ENCODE data around the gene THOC6. TPM values are rescaled to one million over a fixed set of nuclear protein-coding genes. Genes with fewer than 3 reads are reported as not detected.
"Not testable (repeated sequence)": the region's sequence is repeated elsewhere in the genome, so short reads cannot be mapped to it uniquely, and the experiment has no call there.

Gene THOC6
- polyA plus RNA-seq, 1 experiment, result 20.5 TPM

- peaks cover 20% of the 10 kb centered on the region for H3K27me3 ChIP-seq (ENCODE audit: control insufficient read depth, insufficient read depth, low read length)
- H3K36me3 ChIP-seq (ENCODE audit: control insufficient read depth, insufficient read depth, low read length), result no peaks in the 10 kb centered on the region
- DNase-seq (ENCODE audit: low read depth), result no peak
- H3K4me3 ChIP-seq (ENCODE audit: low read depth, low read length), result no peak overlapping the region
- ChIA-PET POLR2A (no interaction called here), CTCF (interaction anchor here (1.2 to 5.5 kb wide), 3 partner anchors 8 to 20 kb away, joined by 5 to 42 read pairs (median 39); no protein-coding TSS in a partner anchor)
- TF ChIP-seq CTCF (IDR thresholded peaks at IDR 0.05; ENCODE audit: insufficient read depth, low read depth, low read length), result no peak
Measured at GRCh38 chr16:3051494-3051893, 27.7 kb downstream of the THOC6 start.

- H3K4me3 ChIP-seq (ENCODE audit: low read depth, low read length); CTCF ChIA-PET; POLR2A ChIA-PET; H3K36me3 ChIP-seq (ENCODE audit: control insufficient read depth, insufficient read depth, low read length); DNase-seq (ENCODE audit: low read depth): not testable (repeated sequence)
- H3K27me3 ChIP-seq (ENCODE audit: control insufficient read depth, insufficient read depth, low read length), result peaks cover 15% of the 10 kb centered on the region
Measured at GRCh38 chr16:3052571-3053329, 28.9 kb downstream of the THOC6 start.

- H3K27me3 ChIP-seq (ENCODE audit: control insufficient read depth, insufficient read depth, low read length), result peaks cover 13% of the 10 kb centered on the region
- H3K36me3 ChIP-seq (ENCODE audit: control insufficient read depth, insufficient read depth, low read length); CTCF ChIA-PET; POLR2A ChIA-PET; H3K4me3 ChIP-seq (ENCODE audit: low read depth, low read length); DNase-seq (ENCODE audit: low read depth): not testable (repeated sequence)
Measured at GRCh38 chr16:3053330-3053710, 29.5 kb downstream of the THOC6 start.

- no peaks in the 10 kb centered on the region for H3K36me3 ChIP-seq (ENCODE audit: control insufficient read depth, insufficient read depth, low read length)
- ChIA-PET POLR2A (no interaction called here), CTCF (interaction anchor here (0.6 kb wide), 1 partner anchor 1470 kb away, joined by 3 read pairs; no protein-coding TSS in a partner anchor)
- H3K27me3 ChIP-seq (ENCODE audit: control insufficient read depth, insufficient read depth, low read length), result peaks cover 1% of the 10 kb centered on the region
- no peak for TF ChIP-seq CTCF (IDR thresholded peaks at IDR 0.05; ENCODE audit: insufficient read depth, low read depth, low read length)
- no peak overlapping the region for H3K4me3 ChIP-seq (ENCODE audit: low read depth, low read length)
- DNase-seq (ENCODE audit: low read depth), result no peak
Measured at GRCh38 chr16:3054965-3055733, 31.3 kb downstream of the THOC6 start.

- H3K4me3 ChIP-seq (ENCODE audit: low read depth, low read length); H3K36me3 ChIP-seq (ENCODE audit: control insufficient read depth, insufficient read depth, low read length); DNase-seq (ENCODE audit: low read depth); POLR2A ChIA-PET; H3K27me3 ChIP-seq (ENCODE audit: control insufficient read depth, insufficient read depth, low read length): not testable (repeated sequence)
- CTCF ChIA-PET, result interaction anchor here (0.6 kb wide), 1 partner anchor 1470 kb away, joined by 3 read pairs; no protein-coding TSS in a partner anchor
Measured at GRCh38 chr16:3055734-3056115, 31.9 kb downstream of the THOC6 start.

- POLR2A ChIA-PET, result no interaction called here
- no peak for TF ChIP-seq CTCF (IDR thresholded peaks at IDR 0.05; ENCODE audit: insufficient read depth, low read depth, low read length)
Measured at GRCh38 chr16:3056336-3057180, 32.7 kb downstream of the THOC6 start.

More at GRCh38 chr16:3056336-3057180, 32.7 kb downstream of the THOC6 start:
- DNase-seq (ENCODE audit: low read depth), result no peak
- H3K27me3 ChIP-seq (ENCODE audit: control insufficient read depth, insufficient read depth, low read length), result no peaks in the 10 kb centered on the region; the same call in 1 of the 2 replicates
- no peak overlapping the region for H3K4me3 ChIP-seq (ENCODE audit: low read depth, low read length)
- no peaks in the 10 kb centered on the region for H3K36me3 ChIP-seq (ENCODE audit: control insufficient read depth, insufficient read depth, low read length)
- CTCF ChIA-PET, result interaction anchor here (1.0 to 1.3 kb wide), 2 partner anchors 23 to 25 kb away, joined by 4 to 5 read pairs; no protein-coding TSS in a partner anchor

Measured in BJ (cell line).